Endothelial cell (in vitro differentiated cells): ENCODE results near the gene MMP26. TPM values are rescaled to one million over a fixed set of nuclear protein-coding genes. Genes with fewer than 3 reads are reported as not detected.

ENCODE experiments used
- DNase-seq: peaks from one replicate; pipeline ENCODE4 v3.0.0; 2021; ENCODE audit warnings: low spot score
- H3K27ac Mint-ChIP-seq: one replicate; pipeline ENCODE4 v1.8.0; 2021; ENCODE audit warnings: mixed read lengths, inconsistent platforms; ENCODE audit not compliant: unreplicated experiment
- H3K27me3 Mint-ChIP-seq: one replicate; pipeline ENCODE4 v1.8.0; 2021; ENCODE audit warnings: mild to moderate bottlenecking, moderate library complexity, mixed read lengths, inconsistent platforms; ENCODE audit not compliant: unreplicated experiment
- H3K36me3 Mint-ChIP-seq: one replicate; pipeline ENCODE4 v1.8.0; 2021; ENCODE audit warnings: mild to moderate bottlenecking, low read depth, mixed read lengths, inconsistent platforms; ENCODE audit not compliant: unreplicated experiment
- H3K4me1 Mint-ChIP-seq: one replicate; pipeline ENCODE4 v1.8.0; 2021; ENCODE audit warnings: mild to moderate bottlenecking, mixed read lengths, inconsistent platforms; ENCODE audit not compliant: unreplicated experiment
- H3K4me3 Mint-ChIP-seq: one replicate; pipeline ENCODE4 v1.8.0; 2021; ENCODE audit warnings: mild to moderate bottlenecking, mixed read lengths, inconsistent platforms; ENCODE audit not compliant: unreplicated experiment
- H3K9me3 Mint-ChIP-seq: one replicate; pipeline ENCODE4 v1.8.0; 2021; ENCODE audit warnings: mixed read lengths, inconsistent platforms; ENCODE audit not compliant: unreplicated experiment
- total RNA-seq: library from RNA; stranded (reverse); fragmentation: NEBNext Ultra II Directional; extraction: Animal tissue kit (Norgen Biotek cat#: 25700); gene quantifications from one replicate; pipeline ENCODE4 v1.2.1, GENCODE V29; 2021; ENCODE audit not compliant: unreplicated experiment
- TF ChIP-seq, protein P1 (sequence below): fragments of 200-600 bp; sonication (generic); IDR thresholded peaks from one replicate; pipeline ENCODE4 v1.5.0; 2021; ENCODE audit warnings: antibody characterized with exemption; ENCODE audit not compliant: unreplicated experiment

The MMP26 gene
- total RNA-seq, 1 donor from 2014 or later = not detected

- TF ChIP-seq, protein P1, sequence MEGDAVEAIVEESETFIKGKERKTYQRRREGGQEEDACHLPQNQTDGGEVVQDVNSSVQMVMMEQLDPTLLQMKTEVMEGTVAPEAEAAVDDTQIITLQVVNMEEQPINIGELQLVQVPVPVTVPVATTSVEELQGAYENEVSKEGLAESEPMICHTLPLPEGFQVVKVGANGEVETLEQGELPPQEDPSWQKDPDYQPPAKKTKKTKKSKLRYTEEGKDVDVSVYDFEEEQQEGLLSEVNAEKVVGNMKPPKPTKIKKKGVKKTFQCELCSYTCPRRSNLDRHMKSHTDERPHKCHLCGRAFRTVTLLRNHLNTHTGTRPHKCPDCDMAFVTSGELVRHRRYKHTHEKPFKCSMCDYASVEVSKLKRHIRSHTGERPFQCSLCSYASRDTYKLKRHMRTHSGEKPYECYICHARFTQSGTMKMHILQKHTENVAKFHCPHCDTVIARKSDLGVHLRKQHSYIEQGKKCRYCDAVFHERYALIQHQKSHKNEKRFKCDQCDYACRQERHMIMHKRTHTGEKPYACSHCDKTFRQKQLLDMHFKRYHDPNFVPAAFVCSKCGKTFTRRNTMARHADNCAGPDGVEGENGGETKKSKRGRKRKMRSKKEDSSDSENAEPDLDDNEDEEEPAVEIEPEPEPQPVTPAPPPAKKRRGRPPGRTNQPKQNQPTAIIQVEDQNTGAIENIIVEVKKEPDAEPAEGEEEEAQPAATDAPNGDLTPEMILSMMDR = no peak
- Mint-ChIP-seq H3K4me3 (no peak overlapping the region), H3K9me3 (no peaks in the 10 kb centered on the region), H3K36me3 (no peaks in the 10 kb centered on the region), H3K27me3 (no peaks in the 10 kb centered on the region), H3K4me1 (peaks cover 13% of the 10 kb centered on the region), H3K27ac (no peak overlapping the region)
- no peak for DNase-seq
Measured at GRCh38 chr11:4665424-4665823, 39.2 kb upstream of the MMP26 start.

DNA sequence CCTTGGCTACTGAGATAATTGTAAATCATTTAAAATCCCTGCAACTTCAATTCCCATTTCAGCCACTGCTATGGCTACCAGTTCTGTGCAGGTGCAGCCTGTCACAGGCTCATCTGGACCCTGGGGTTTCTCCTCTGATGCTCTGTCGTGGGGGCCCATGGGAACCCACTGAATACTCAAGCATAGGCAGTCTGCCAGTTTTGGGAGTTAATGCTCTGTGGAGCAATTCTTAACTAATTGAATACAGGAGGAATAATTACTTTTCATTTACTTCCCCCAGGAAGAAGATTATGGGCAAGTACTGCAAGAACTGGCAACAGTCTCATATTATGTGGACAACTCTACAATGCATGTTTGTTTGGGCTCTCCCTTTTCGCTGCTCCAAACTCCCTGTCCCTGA is 32.8 kb upstream of the MMP26 start:
- no peak for DNase-seq
- H3K9me3 Mint-ChIP-seq = no peaks in the 10 kb centered on the region
- no peaks in the 10 kb centered on the region for H3K27me3 Mint-ChIP-seq
- H3K4me1 Mint-ChIP-seq = no peaks in the 10 kb centered on the region
- no peak overlapping the region for H3K4me3 Mint-ChIP-seq
- TF ChIP-seq, protein P1 = no peak
- H3K36me3 Mint-ChIP-seq = no peaks in the 10 kb centered on the region
- no peak overlapping the region for H3K27ac Mint-ChIP-seq

GRCh38 chr11:4672470-4672869 is 32.1 kb upstream of the MMP26 start:
- no peaks in the 10 kb centered on the region for H3K27me3 Mint-ChIP-seq
- H3K4me3 Mint-ChIP-seq = no peak overlapping the region
- TF ChIP-seq, protein P1 = no peak
- no peak overlapping the region for H3K27ac Mint-ChIP-seq
- H3K36me3 Mint-ChIP-seq = no peaks in the 10 kb centered on the region
- H3K4me1 Mint-ChIP-seq = no peaks in the 10 kb centered on the region
- H3K9me3 Mint-ChIP-seq = no peaks in the 10 kb centered on the region
- no peak for DNase-seq

GRCh38 chr11:4673781-4674180 is 30.8 kb upstream of the MMP26 start:
- H3K4me3 Mint-ChIP-seq = no peak overlapping the region
- no peak overlapping the region for H3K27ac Mint-ChIP-seq
- no peaks in the 10 kb centered on the region for H3K4me1 Mint-ChIP-seq
- DNase-seq = no peak
- no peaks in the 10 kb centered on the region for H3K9me3 Mint-ChIP-seq
- H3K27me3 Mint-ChIP-seq = no peaks in the 10 kb centered on the region
- no peaks in the 10 kb centered on the region for H3K36me3 Mint-ChIP-seq
- TF ChIP-seq, protein P1 = no peak

- H3K27me3 Mint-ChIP-seq = no peaks in the 10 kb centered on the region
- no peaks in the 10 kb centered on the region for H3K9me3 Mint-ChIP-seq
- H3K27ac Mint-ChIP-seq = no peak overlapping the region
- H3K36me3 Mint-ChIP-seq = no peaks in the 10 kb centered on the region
- TF ChIP-seq, protein P1 = no peak
- H3K4me3 Mint-ChIP-seq = no peak overlapping the region
- DNase-seq = no peak
- H3K4me1 Mint-ChIP-seq = no peaks in the 10 kb centered on the region
Measured at GRCh38 chr11:4677948-4678347, 26.6 kb upstream of the MMP26 start.
